Measurements from ENCODE around the gene PDCD11.
A peak's percentile ranks its signal among the peaks of the same experiment; 100 is the strongest.
"Not testable (repeated sequence)": the region's sequence is repeated elsewhere in the genome, so short reads cannot be mapped to it uniquely, and the experiment has no call there.

PDCD11 gene

DNA sequence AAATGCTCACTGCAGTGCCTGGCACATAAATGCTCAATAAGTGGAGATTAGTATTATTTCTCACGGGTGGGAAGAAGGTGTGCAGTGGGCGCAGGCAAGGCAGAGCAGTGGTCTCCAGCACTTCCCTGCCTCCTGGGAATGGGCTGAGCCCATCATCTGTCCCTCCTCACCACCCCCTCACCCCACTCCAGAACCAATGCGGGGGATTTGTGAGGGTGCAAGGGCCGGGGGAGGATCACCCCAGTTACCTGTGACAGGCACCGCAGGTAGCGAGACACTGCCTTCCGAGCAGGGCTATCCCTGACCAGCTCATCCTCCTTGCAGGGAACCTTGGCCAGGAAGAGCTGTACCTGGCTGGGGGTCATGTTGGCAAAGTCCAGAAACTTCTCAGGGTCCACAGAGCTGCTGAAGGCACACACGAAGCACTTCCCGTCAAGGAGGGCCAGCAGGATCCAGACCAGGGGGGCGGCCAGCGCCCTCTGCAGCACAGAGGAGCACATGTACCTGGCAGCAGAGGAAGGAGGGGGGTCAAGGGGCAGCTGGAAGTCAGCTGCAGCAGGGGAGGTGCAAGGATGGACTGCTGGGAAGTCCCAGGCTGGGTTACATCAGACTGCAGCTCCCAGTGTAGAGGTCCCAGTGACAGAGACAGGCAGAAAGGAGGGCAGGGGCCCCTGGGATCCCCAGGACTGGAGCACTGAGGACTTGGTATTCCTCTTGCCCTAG lies 79.8 kb downstream of the PDCD11 start:
- no peak for DNase-seq (ENCODE audit: low read depth)
- H3K4me3 ChIP-seq (ENCODE audit: control insufficient read depth, low read depth, low read length), result no peak overlapping the region
- TF ChIP-seq, protein P1, sequence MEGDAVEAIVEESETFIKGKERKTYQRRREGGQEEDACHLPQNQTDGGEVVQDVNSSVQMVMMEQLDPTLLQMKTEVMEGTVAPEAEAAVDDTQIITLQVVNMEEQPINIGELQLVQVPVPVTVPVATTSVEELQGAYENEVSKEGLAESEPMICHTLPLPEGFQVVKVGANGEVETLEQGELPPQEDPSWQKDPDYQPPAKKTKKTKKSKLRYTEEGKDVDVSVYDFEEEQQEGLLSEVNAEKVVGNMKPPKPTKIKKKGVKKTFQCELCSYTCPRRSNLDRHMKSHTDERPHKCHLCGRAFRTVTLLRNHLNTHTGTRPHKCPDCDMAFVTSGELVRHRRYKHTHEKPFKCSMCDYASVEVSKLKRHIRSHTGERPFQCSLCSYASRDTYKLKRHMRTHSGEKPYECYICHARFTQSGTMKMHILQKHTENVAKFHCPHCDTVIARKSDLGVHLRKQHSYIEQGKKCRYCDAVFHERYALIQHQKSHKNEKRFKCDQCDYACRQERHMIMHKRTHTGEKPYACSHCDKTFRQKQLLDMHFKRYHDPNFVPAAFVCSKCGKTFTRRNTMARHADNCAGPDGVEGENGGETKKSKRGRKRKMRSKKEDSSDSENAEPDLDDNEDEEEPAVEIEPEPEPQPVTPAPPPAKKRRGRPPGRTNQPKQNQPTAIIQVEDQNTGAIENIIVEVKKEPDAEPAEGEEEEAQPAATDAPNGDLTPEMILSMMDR (IDR thresholded peaks at IDR 0.05; ENCODE audit: control insufficient read depth, insufficient read depth, low read depth, low read length, missing control alignments), result peak; percentile 22

DNA sequence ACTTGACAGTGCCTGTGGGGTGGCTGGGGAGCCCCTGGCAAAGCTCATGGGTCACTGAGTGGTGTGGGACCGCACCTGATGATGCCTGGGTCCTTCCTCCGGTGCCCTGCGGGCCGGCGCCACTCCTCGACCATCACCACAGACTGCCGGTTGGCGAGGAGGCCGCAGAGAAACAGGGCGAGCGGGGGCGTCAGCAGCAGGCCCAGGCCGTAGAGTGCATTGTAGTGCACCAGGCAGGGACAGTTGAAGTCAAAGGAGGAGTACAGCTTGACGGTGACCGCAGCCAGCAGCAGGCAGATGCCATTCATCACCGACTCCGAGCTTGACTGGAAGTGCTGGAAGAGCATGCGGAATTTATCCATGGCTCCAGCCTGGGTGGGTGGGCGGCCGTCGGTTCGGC lies 82.2 kb downstream of the PDCD11 start:
- no peak overlapping the region for H3K4me3 ChIP-seq (ENCODE audit: control insufficient read depth, low read depth, low read length)
- DNase-seq (ENCODE audit: low read depth), result no peak
- TF ChIP-seq, protein P1 (IDR thresholded peaks at IDR 0.05; ENCODE audit: control insufficient read depth, insufficient read depth, low read depth, low read length, missing control alignments), result no peak

DNA sequence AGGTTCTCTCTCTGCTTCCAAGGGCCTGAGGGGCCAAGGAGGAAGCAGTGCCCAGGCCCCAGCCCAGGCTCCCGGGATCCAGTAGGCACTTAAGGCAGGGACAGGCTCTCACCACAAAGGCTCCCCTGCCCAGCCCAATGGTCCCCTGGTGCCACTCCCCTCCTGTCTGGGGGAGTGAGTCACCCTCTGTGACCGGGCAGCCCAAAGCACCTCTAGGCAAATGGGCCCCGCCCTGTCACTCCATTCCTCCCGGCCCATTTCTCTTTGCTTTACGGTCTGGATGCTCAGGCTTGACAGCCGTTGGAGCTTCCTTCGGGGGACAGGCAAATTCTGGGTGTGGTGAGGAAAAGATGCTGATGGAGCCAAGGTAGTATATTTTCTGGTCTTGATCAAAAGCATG lies 82.7 kb downstream of the PDCD11 start, which contains the start of gene CALHM3:
CALHM3 (minus strand) TSS at position 106 of the 400 bp plus-strand sequence. CDS start 208 bp downstream, outside the sequence.
- TF ChIP-seq, protein P1 (IDR thresholded peaks at IDR 0.05; ENCODE audit: control insufficient read depth, insufficient read depth, low read depth, low read length, missing control alignments), result no peak
- no peak for DNase-seq (ENCODE audit: low read depth)
- H3K4me3 ChIP-seq (ENCODE audit: control insufficient read depth, low read depth, low read length), result no peak within 1 kb of the TSS

DNA sequence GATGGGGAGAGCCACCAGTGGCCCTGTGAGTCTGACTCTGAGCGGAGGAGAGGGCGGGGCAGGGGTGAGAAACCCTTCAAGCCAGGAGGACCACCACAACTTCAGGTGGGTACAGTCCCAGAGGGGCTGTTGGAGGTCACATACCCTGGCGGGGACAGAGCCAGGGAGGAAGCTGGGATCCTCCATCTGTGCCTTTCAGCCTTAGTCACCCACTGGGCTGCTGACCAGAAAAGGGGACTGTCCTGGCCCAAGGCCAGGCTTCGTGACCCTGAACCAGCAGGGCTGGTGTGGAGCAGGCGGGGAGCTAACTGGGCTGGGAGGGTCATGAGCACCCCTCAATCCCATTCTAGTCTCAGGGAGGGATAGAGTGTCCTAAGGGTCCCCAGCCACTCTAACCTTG lies 84.1 kb downstream of the PDCD11 start:
- TF ChIP-seq, protein P1 (IDR thresholded peaks at IDR 0.05; ENCODE audit: control insufficient read depth, insufficient read depth, low read depth, low read length, missing control alignments), result no peak
- no peak for DNase-seq (ENCODE audit: low read depth)
- H3K4me3 ChIP-seq (ENCODE audit: control insufficient read depth, low read depth, low read length), result no peak overlapping the region

DNA sequence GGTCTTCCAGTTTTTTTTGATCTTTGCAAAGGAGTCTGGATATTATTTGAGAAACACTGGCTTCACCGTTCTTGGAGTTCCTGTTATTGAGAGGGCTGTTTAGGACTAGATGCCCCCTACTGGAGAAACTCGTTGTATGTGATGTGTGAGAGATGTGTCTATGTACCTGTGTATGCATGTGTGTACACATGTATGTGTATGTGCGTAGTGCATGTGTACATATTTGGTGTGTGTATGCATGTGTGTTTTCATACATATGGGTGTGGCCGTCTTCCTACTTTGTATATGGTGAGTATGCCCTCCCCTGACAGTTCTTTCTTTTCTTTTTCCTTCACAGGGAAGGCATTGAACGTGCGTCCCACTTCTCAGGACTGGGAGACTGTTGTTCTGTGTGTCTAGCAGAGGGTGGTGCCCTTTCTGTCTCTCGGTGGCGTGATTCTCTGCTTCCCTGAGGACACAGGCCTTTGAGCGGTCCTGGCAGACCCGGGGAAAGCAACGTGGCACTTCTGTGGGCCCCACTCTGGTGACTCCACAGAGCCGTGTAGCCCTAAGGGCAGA lies 85.6 kb downstream of the PDCD11 start:
- H3K4me3 ChIP-seq (ENCODE audit: control insufficient read depth, low read depth, low read length), result no peak overlapping the region
- DNase-seq (ENCODE audit: low read depth), result peak; percentile 32
- TF ChIP-seq, protein P1 (IDR thresholded peaks at IDR 0.05; ENCODE audit: control insufficient read depth, insufficient read depth, low read depth, low read length, missing control alignments), result peak; percentile 75

DNA sequence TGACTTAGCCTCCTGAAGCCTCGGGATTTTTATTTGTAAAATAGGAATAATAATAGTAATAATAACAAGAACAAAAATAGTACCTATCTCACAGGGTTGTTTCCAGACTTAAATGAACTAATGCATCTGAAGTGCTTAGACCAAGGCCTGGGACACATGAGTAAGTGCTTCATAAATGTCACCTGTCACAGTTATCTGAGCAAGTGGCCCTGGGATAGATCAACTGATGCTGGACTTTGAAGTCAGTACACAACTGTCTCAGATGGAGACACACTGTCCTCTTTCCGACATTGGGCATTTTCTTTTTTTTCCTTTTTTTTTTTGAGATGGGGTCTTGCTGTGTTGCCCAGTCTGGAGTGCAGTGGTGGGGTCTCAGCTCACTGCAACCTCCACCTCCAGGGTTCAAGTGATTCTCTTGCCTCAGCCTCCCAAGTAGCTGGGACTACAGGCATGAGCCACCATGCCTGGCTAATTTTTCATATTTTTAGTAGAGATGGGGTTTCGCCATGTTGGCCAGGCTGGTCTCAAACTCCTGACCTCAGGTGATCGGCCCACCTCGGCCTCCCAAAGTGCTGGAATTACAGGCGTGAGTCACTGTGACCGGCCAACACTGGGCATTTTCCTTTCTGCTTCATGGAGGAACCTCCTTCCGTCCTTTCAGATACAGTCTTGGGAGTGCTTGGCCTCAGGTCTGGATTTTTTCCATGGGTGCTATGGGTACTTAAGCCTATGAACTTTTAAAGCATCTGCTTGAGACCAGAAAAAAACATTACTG lies 90.4 kb downstream of the PDCD11 start:
- DNase-seq (ENCODE audit: low read depth); H3K4me3 ChIP-seq (ENCODE audit: control insufficient read depth, low read depth, low read length): not testable (repeated sequence)

DNA sequence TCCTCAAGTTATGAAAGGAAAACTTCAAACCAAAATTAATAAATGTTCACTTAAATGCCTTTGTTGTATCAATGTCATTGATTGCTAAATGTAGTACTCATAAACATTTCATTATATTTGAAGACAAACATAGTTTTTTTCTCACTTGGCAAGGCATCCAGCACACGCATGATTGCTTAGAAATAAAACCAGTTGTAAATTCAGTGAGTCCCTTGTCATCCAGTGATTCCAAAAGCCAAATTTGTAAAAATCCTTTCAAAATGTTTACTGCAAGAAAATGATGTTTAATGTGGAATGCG lies 90.9 kb downstream of the PDCD11 start:
- H3K4me3 ChIP-seq (ENCODE audit: control insufficient read depth, low read depth, low read length), result no peak overlapping the region
- TF ChIP-seq, protein P1 (IDR thresholded peaks at IDR 0.05; ENCODE audit: control insufficient read depth, insufficient read depth, low read depth, low read length, missing control alignments), result no peak
- DNase-seq (ENCODE audit: low read depth), result no peak

Measured in AG09309 (cell line).